Measurements from ENCODE around the gene PRELID3B.

GRCh38 chr20:59035381-59035780 is 7.2 kb downstream of the PRELID3B start:
- TF ChIP-seq POLR2A (IDR thresholded peaks at IDR 0.05; ENCODE audit: borderline replicate concordance, extremely low read depth, insufficient read depth, insufficient read length) (no peak), EZH2phosphoT487 (IDR thresholded peaks at IDR 0.05; ENCODE audit: borderline replicate concordance) (no peak), CTCF (IDR thresholded peaks at IDR 0.05 in 2 of 3, conservative IDR thresholded peaks at IDR 0.05 in 1 of 3; ENCODE audit: borderline replicate concordance in 1 of 3, insufficient read depth in 1 of 3, low read depth in 2 of 3, low read length in 2 of 3) (no peak), EZH2 (IDR thresholded peaks at IDR 0.05) (no peak), POLR2AphosphoS5 (IDR thresholded peaks at IDR 0.05; ENCODE audit: low read depth, low read length) (no peak)
